Thymus (tissue), 11 donors: ENCODE measurements around the gene GOLGA7B. TPM values are rescaled to one million over a fixed set of nuclear protein-coding genes. Genes with fewer than 3 reads are reported as not detected.

Source experiments
- DNase-seq, 9 donors: peaks; one replicate each; pipeline ENCODE4 v3.0.0-alpha.2; 2013; ENCODE audit warnings: low spot score in 9 of 9, low read depth in 6 of 9, missing footprints in 1 of 9
- H3K27ac ChIP-seq, 2 donors: one replicate each; pipeline ENCODE4 v1.5.1; 2013; ENCODE audit warnings: control low read depth in 1 of 2, low read depth in 1 of 2, low read length in 1 of 2, mild to moderate bottlenecking in 1 of 2, moderate library complexity in 1 of 2
- H3K27me3 ChIP-seq, 2 donors: one replicate each; pipeline ENCODE4 v1.5.1; 2013; ENCODE audit warnings: low read length in 1 of 2; ENCODE audit not compliant: control insufficient read depth in 2 of 2, insufficient read depth in 1 of 2
- H3K36me3 ChIP-seq, 2 donors: one replicate each; pipeline ENCODE4 v1.5.1; 2013; ENCODE audit warnings: low read length in 1 of 2, mild to moderate bottlenecking in 1 of 2, moderate library complexity in 1 of 2; ENCODE audit not compliant: control insufficient read depth in 2 of 2, insufficient read depth in 2 of 2
- H3K4me1 ChIP-seq, 2 donors: one replicate each; pipeline ENCODE4 v1.5.1; 2013; ENCODE audit warnings: low read length in 2 of 2; ENCODE audit not compliant: control insufficient read depth in 2 of 2, insufficient read depth in 2 of 2
- H3K4me3 ChIP-seq, 2 donors: one replicate each; pipeline ENCODE4 v1.5.1; 2013; ENCODE audit warnings: low read length in 2 of 2, control low read depth in 1 of 2, mild to moderate bottlenecking in 1 of 2
- H3K9me3 ChIP-seq, 2 donors: one replicate each; pipeline ENCODE4 v1.5.1; 2013; ENCODE audit warnings: low read length in 1 of 2, mild to moderate bottlenecking in 1 of 2; ENCODE audit not compliant: control insufficient read depth in 2 of 2, insufficient read depth in 1 of 2
- WGBS: extraction: QIAGEN DNeasy Blood & Tissue Kit; methylation state at CpG from one replicate; pipeline ENCODE4 v1.1.7; 2013; 5-methylcytosine and 5-hydroxymethylcytosine counted together
- polyA plus RNA-seq: library from polyadenylated mRNA; stranded (reverse); fragments of 200-250 nt; gene quantifications from one replicate; pipeline ENCODE4 v1.2.3, GENCODE V29; 2013
- total RNA-seq: library from RNA; stranded (reverse); fragments of 120-200 nt; gene quantifications from one replicate; pipeline ENCODE4 v1.2.4, GENCODE V29; 2013
- donor health status: healthy.

The GOLGA7B gene
- total and polyA plus RNA-seq, 2 donors: 0.52 to 0.96 TPM

DNA sequence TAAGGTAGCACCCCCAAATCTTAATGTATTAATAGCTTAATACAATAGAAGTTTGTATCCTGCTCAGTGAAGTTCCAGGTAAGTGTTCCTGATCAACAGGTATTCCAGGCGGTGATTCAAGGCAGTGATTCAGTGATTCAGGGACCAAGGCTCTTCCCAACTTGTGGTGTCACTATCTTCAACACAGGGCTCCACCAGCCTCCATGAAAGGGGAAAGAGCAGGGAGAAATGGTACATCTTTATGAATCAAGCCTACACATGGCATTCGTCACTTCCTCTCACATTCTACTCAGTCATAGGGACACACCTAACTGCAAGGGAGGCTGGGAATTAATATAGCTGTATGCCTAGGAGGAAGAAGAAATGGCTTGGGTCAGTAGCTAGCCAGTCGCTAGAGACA, 5.1 kb downstream of the GOLGA7B start:
- Histone ChIP-seq H3K4me1 (peaks cover 2 to 17% of the 10 kb centered on the region in 2 donors), H3K36me3 (no peaks in the 10 kb centered on the region), H3K27me3 (peaks cover 3 to 41% of the 10 kb centered on the region in 2 donors), H3K4me3 (no peak overlapping the region), H3K27ac (no peak overlapping the region), H3K9me3 (no peaks in the 10 kb centered on the region)
- 92% methylated on average over 3 of the region's 3 CpGs for WGBS
- DNase-seq: no peak

DNA sequence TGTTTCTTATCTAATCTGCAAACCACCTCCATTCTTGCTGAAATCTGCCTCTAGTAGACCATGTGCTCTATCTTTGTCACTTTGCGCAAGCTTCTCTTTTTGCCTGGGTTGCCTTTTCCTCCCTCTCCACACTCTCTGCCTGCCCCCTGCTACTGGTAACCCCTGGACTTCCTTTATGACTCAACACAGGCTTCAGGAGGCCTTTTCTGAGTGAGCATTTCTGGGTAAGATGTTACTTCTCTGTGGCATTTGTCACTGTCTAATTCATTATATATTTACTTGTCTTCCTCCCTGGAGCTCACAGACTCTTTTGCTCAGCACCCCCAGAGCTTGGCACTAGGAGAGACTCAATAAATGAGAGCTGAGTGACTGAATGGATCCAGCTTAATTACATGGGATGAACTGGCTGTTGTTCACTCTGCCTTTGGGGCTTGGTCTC, 8.4 kb downstream of the GOLGA7B start:
- no peaks in the 10 kb centered on the region for H3K9me3 ChIP-seq
- H3K4me1 ChIP-seq: no peaks in the 10 kb centered on the region
- H3K36me3 ChIP-seq: no peaks in the 10 kb centered on the region
- no peak for DNase-seq
- no peak overlapping the region for H3K27ac ChIP-seq
- peaks cover 0 to 18% of the 10 kb centered on the region in 2 donors for H3K27me3 ChIP-seq
- H3K4me3 ChIP-seq: no peak overlapping the region
- WGBS: 63% methylated on average over 1 of the region's 1 CpG

DNA sequence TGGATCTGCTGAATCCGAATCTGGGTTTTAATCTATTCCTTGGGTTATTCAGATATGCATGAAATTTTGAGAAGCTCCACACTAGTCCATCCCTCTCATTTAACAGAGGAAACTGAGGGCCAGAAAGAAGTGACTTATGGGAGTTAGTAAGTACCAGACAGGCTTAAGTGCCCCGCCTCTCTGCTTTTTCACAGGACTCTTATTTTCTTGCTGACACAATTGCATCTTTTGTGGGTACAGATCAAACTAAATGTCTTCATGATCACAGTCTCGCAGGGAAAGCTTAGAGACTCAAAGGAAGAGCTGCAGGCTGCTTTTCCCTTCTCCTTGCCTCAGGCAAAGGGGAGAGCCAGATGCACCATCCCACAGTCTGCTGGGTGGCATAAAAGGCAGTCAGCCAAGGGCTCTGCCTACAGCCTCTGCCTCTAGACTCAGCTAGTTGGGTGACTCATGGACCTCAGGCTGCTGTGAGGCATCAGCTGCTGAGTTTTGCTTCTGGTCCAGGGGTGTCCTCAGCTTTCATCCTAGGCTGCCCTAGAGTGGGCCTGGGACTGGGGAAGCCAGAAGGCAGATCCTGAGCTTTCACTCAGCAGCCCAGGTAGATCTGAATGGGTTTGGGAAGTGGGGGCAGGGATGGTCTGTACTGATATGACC, 11.6 kb downstream of the GOLGA7B start:
- WGBS: 93% methylated on average over 3 of the region's 3 CpGs
- peaks cover 0 to 15% of the 10 kb centered on the region in 2 donors for H3K27me3 ChIP-seq

DNA sequence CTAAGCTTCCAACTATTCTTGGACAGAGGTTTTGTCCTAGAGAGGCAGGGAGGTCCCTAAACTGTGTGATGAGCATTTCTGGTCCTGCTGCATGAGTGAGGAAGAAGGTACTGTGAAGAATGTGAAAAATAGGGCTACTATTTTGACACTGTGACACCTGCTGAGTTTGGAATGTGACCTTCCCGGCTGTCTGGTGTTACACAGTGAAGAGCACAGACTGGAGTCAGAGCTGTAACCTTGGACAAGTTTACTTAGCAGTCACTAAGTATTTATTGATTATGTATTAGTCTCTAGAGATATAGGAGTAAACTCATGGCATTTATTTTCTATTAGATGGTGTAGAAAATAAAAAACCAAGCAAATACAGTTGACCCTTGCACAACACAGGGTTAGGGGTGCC, 12.3 kb downstream of the GOLGA7B start:
- Histone ChIP-seq H3K4me1 (no peaks in the 10 kb centered on the region), H3K27ac (no peak overlapping the region), H3K9me3 (peaks cover 0 to 3% of the 10 kb centered on the region in 2 donors), H3K4me3 (no peak overlapping the region), H3K36me3 (no peaks in the 10 kb centered on the region), H3K27me3 (peaks cover 0 to 15% of the 10 kb centered on the region in 2 donors)
- no peak for DNase-seq
- WGBS: 82% methylated on average over 1 of the region's 1 CpG

More for the DNA sequence above, 11.6 kb downstream of the GOLGA7B start:
- Histone ChIP-seq H3K4me1 (no peaks in the 10 kb centered on the region), H3K27ac (no peak overlapping the region), H3K9me3 (peaks cover 0 to 3% of the 10 kb centered on the region in 2 donors), H3K4me3 (no peak overlapping the region), H3K36me3 (no peaks in the 10 kb centered on the region)
- DNase-seq: no peak

DNA sequence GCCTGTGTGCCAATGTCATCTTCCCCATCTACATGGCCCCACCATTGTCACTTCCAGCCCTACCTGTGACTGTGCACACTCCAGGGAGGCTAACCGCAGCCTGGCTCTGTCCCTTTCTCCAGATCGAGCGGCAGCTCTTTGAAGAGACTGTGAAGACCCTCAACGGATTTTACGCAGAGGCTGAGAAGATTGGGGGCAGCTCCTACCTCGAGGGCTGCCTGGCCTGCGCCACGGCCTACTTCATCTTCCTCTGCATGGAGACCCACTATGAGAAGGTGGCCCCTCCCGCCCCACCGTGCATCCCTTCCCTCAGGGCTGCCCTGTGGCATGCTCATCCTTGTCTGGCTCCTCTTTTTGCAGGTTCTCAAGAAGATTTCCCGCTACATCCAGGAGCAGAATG, 14.2 kb downstream of the GOLGA7B start:
- 94% methylated on average over 11 of the region's 11 CpGs for WGBS
- H3K4me1 ChIP-seq: peaks cover 0 to under 1% of the 10 kb centered on the region in 2 donors
- H3K27ac ChIP-seq: no peak overlapping the region
- no peak for DNase-seq
- H3K4me3 ChIP-seq: no peak overlapping the region
- peaks cover 0 to 12% of the 10 kb centered on the region in 2 donors for H3K27me3 ChIP-seq
- H3K9me3 ChIP-seq: peaks cover 0 to 3% of the 10 kb centered on the region in 2 donors
- H3K36me3 ChIP-seq: no peaks in the 10 kb centered on the region

DNA sequence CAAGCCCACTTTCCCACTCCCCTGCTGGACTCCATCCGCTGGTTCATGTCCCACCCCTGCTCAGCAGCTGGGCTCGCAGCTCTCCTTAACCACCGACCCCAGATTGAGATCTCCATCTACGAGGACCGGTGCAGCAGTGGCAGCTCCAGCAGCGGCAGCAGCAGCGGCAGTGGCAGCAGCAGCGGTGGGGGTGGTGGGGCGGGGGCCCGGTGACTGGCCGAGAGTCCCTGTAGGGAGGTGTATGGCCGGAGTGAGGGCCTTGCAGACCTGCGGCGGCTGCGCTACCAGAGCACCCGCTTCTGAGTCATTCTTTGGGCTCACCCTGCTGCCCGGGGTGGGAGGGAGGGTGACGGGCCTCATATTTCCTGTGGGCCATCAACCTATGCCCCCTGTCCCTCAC, 15.8 kb downstream of the GOLGA7B start:
- Histone ChIP-seq H3K4me1 (peaks cover 0 to 12% of the 10 kb centered on the region in 2 donors), H3K4me3 (no peak overlapping the region), H3K27me3 (peaks cover 0 to 17% of the 10 kb centered on the region in 2 donors), H3K9me3 (peaks cover 0 to 3% of the 10 kb centered on the region in 2 donors), H3K27ac (no peak overlapping the region), H3K36me3 (no peaks in the 10 kb centered on the region)
- 89% methylated on average over 18 of the region's 18 CpGs for WGBS
- no peak for DNase-seq

DNA sequence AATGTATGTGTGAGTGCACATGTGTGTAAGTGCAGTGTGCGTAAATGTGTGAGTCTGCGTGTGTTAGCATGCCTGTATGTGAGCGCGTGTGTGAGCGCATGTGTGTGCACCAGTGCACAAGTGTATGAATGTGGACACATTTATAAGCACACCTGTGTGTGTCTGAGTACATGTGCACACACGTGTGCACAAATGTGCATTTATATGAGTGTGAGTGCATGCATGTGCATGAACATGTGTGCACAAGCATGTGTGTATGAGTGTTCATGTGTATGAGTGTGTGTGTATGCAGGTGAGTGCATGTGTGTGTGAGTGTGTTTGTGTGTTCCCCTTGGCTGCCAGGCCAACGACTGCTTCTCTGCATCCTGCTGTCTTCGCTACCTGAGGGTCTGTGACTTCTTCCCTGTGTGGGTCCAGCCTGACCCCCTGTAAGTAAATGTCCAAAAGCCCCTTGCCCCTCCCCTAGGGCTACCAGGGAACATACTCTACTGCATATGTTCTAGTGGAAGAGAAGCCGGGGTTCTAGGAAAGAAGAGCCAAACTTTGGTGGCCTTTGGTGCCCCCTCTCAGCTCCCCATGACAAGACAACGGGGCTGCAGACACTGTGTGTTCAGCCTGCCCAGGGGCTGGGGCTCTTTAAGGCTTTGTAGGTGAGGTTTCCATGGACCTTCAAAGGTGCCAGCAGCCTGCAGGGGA, 17.0 kb downstream of the GOLGA7B start:
- Histone ChIP-seq H3K4me3 (no peak overlapping the region), H3K36me3 (no peaks in the 10 kb centered on the region), H3K27me3 (peaks cover 0 to 22% of the 10 kb centered on the region in 2 donors), H3K4me1 (peaks cover 0 to 12% of the 10 kb centered on the region in 2 donors), H3K27ac (no peak overlapping the region), H3K9me3 (peaks cover 0 to 3% of the 10 kb centered on the region in 2 donors)
- WGBS: 96% methylated on average over 10 of the region's 10 CpGs
- DNase-seq: no peak

DNA sequence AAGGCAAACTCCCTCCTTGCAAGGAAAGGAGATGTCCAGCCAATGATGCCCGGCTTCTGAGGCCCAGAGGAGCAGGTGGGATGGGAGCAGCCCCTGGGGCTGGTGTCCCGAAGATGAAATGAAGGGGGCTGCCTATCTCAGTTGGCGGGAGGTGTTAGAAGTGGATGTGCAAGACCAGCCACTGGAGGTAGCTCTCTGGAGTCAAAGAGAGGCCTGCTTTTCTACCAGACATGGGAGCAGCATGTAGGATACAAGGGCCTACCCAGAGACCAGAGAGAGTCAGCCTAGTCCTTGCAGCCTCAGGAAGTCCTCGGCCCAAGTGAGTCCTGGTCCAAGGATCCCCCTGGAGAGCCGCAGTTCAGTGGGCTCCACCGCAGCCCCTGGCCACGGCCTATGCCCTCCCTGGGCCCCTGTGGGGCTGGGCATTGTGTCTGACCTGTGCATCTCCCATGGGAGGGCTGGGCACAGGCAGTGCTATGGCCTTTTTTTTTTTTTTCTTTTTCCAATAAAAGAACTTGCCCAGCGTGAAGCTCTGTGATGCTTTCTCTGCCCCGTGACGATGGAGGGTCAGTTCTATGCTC, 17.7 kb downstream of the GOLGA7B start:
- Histone ChIP-seq H3K27ac (no peak overlapping the region), H3K36me3 (no peaks in the 10 kb centered on the region), H3K27me3 (peaks cover 0 to 25% of the 10 kb centered on the region in 2 donors), H3K4me3 (no peak overlapping the region), H3K9me3 (peaks cover 0 to 3% of the 10 kb centered on the region in 2 donors), H3K4me1 (peaks cover 0 to 12% of the 10 kb centered on the region in 2 donors)
- 94% methylated on average over 10 of the region's 10 CpGs for WGBS
- DNase-seq: no peak

DNA sequence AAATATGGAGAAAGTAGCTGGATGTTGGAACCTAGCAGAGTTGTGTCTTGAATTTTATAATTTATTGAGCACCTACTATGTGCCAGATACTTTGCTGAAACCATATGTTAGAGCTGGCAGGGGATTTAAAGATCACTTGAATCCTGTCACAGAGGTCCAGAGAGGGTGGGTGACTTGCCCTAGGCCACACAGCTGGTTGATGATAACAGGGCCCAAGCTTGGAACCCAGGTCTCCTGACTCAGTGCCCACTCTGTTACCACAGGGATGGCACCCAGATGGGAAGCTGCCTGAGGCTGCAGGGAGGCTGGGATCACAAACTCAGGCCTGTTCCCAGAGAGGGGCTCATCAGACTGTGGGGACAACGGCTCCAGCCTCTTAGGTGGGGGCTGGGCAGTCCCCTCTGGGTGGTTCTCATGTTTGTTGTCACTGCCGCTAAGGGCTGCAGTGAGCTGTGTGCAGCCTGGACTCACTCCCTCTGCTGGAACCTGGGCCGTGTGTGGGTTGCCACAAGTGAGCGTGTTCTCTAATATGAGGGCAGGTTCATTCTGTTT, 18.6 kb downstream of the GOLGA7B start:
- peaks cover 0 to 28% of the 10 kb centered on the region in 2 donors for H3K27me3 ChIP-seq
- DNase-seq: no peak
- 93% methylated on average over 4 of the region's 4 CpGs for WGBS

More for the DNA sequence above, 18.6 kb downstream of the GOLGA7B start:
- H3K4me1 ChIP-seq: peaks cover 0 to 12% of the 10 kb centered on the region in 2 donors
- peaks cover 0 to 3% of the 10 kb centered on the region in 2 donors for H3K9me3 ChIP-seq
- H3K36me3 ChIP-seq: no peaks in the 10 kb centered on the region
- H3K4me3 ChIP-seq: no peak overlapping the region
- H3K27ac ChIP-seq: no peak overlapping the region
